Inflammatory macrophage (primary cell): ENCODE data around the gene RNU1-4.
"Not testable (repeated sequence)": the region's sequence is repeated elsewhere in the genome, so short reads cannot be mapped to it uniquely, and the experiment has no call there.

Experiments used
- DNase-seq, 2 donors: peaks; one replicate each; pipeline ENCODE4 v3.0.0-alpha.2; 2020 to 2022

RNU1-4 gene

GRCh38 chr1:16770896-16771446, 30.7 kb downstream of the RNU1-4 start:
- not testable (repeated sequence) for DNase-seq

- not testable (repeated sequence) for DNase-seq
Measured at GRCh38 chr1:16772275-16773204, 32.2 kb downstream of the RNU1-4 start.

- not testable (repeated sequence) for DNase-seq
Measured at GRCh38 chr1:16773205-16773596, 32.9 kb downstream of the RNU1-4 start.

GRCh38 chr1:16773723-16774122, 33.4 kb downstream of the RNU1-4 start:
- not testable (repeated sequence) for DNase-seq

GRCh38 chr1:16774773-16775172, 34.5 kb downstream of the RNU1-4 start:
- DNase-seq = not testable (repeated sequence)

- not testable (repeated sequence) for DNase-seq
Measured at GRCh38 chr1:16775290-16775689, 35.0 kb downstream of the RNU1-4 start.

GRCh38 chr1:16776248-16776647, 35.9 kb downstream of the RNU1-4 start:
- not testable (repeated sequence) for DNase-seq

GRCh38 chr1:16776835-16777234, 36.5 kb downstream of the RNU1-4 start:
- DNase-seq = not testable (repeated sequence)

GRCh38 chr1:16777821-16778220, 37.5 kb downstream of the RNU1-4 start:
- DNase-seq = not testable (repeated sequence)

- DNase-seq = peak in 1 of 2 donors; percentile 1
Measured at GRCh38 chr1:16779525-16779924, 39.2 kb downstream of the RNU1-4 start.

- not testable (repeated sequence) for DNase-seq
Measured at GRCh38 chr1:16781033-16781432, 40.7 kb downstream of the RNU1-4 start.

- peak; percentile 47 to 49 for DNase-seq
Measured at GRCh38 chr1:16781625-16782024, 41.3 kb downstream of the RNU1-4 start.

- not testable (repeated sequence) for DNase-seq
Measured at GRCh38 chr1:16784955-16785354, 44.6 kb downstream of the RNU1-4 start.

- not testable (repeated sequence) for DNase-seq
Measured at GRCh38 chr1:16786362-16786761, 46.0 kb downstream of the RNU1-4 start.

- not testable (repeated sequence) for DNase-seq
Measured at GRCh38 chr1:16787175-16787574, 46.9 kb downstream of the RNU1-4 start.

- DNase-seq = not testable (repeated sequence)
Measured at GRCh38 chr1:16787711-16788110, 47.4 kb downstream of the RNU1-4 start.
